ENCODE measurements around the gene PTPRU.

GRCh38 chr1:29310616-29311180 is 74.4 kb downstream of the PTPRU start:
- no peak for TF ChIP-seq SMC3 (IDR thresholded peaks at IDR 0.05)
- TF ChIP-seq EP300 (IDR thresholded peaks at IDR 0.05) = no peak
- no peak for TF ChIP-seq POLR2A (IDR thresholded peaks at IDR 0.05; ENCODE audit: low read length)
- TF ChIP-seq MAX (IDR thresholded peaks at IDR 0.05) = no peak
- no peak for TF ChIP-seq CTCF (IDR thresholded peaks at IDR 0.05)
- no peak for TF ChIP-seq MAZ (IDR thresholded peaks at IDR 0.05; ENCODE audit: borderline replicate concordance, low read depth, low read length)
- no peak for TF ChIP-seq RCOR1 (IDR thresholded peaks at IDR 0.05; ENCODE audit: low read depth, low read length)
- no peak for TF ChIP-seq HOXA7 (CRISPR knock-in tag; IDR thresholded peaks at IDR 0.05)
- no peak for TF ChIP-seq HMGXB4 (CRISPR knock-in tag; IDR thresholded peaks at IDR 0.05; ENCODE audit: borderline replicate concordance)
